Keratinocyte (primary cell): ENCODE results near the gene SPHK1.

ENCODE experiments used
- EZH2 ChIP-seq: IDR thresholded peaks from one replicate; pipeline ENCODE4 v1.6.1; 2012; ENCODE audit warnings: inconsistent platforms, mild to moderate bottlenecking, low read length, moderate library complexity
- TF ChIP-seq, protein P1 (sequence below), 3 experiments: IDR thresholded peaks in 1 of 3; conservative IDR thresholded peaks in 1 of 3; optimal IDR thresholded peaks in 1 of 3; 2 replicates in 2 of 3; 3 replicates in 1 of 3; pipeline versions ENCODE3 to v1.5.1; 2011; ENCODE audit warnings: low read length in 3 of 3, mild to moderate bottlenecking in 3 of 3, moderate library complexity in 2 of 3, control low read depth in 1 of 3, inconsistent platforms in 1 of 3; ENCODE audit not compliant: insufficient read depth in 2 of 3; ENCODE audit errors: extremely low read depth in 1 of 3

DNA sequence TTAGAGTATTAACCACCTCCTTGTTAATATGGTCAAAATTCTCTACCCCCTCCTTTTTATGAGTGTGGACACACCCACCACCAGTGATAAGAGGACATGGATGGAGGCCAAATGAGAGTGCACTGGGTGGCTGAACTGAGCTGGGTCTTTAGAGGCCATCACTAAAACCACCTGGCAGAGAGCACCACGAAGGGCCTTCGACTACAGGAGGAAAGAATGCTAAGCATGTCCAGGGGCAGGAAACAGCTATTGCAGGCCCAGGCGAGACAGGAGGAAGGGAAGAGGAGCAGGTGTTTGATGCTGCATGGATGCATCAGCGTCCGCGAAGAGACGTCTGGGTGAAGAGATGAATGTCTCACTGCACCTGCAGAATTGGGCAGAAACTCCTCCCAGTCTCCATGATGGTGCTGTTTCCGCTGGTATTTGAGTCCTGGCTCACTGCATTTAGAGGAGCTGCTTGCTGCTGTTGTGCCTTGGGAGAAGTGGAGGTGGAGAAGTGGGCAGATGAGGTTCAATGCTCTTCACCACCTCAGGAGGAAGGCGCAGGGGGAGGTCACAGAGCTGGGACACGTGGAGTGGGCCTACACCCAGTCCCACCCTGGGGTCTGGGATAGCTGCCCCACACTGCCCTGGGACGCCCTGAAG is 33.2 kb downstream of the SPHK1 start:
- TF ChIP-seq, protein P1, sequence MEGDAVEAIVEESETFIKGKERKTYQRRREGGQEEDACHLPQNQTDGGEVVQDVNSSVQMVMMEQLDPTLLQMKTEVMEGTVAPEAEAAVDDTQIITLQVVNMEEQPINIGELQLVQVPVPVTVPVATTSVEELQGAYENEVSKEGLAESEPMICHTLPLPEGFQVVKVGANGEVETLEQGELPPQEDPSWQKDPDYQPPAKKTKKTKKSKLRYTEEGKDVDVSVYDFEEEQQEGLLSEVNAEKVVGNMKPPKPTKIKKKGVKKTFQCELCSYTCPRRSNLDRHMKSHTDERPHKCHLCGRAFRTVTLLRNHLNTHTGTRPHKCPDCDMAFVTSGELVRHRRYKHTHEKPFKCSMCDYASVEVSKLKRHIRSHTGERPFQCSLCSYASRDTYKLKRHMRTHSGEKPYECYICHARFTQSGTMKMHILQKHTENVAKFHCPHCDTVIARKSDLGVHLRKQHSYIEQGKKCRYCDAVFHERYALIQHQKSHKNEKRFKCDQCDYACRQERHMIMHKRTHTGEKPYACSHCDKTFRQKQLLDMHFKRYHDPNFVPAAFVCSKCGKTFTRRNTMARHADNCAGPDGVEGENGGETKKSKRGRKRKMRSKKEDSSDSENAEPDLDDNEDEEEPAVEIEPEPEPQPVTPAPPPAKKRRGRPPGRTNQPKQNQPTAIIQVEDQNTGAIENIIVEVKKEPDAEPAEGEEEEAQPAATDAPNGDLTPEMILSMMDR (optimal IDR thresholded peaks at IDR 0.05 in 1 of 3, IDR thresholded peaks at IDR 0.05 in 1 of 3, conservative IDR thresholded peaks at IDR 0.05 in 1 of 3; ENCODE audit: extremely low read depth in 1 of 3, insufficient read depth in 2 of 3, low read length in 3 of 3): no peak
- no peak for TF ChIP-seq EZH2
